ENCODE data around the gene SPTLC3. TPM values are rescaled to one million over a fixed set of nuclear protein-coding genes. Genes with fewer than 3 reads are reported as not detected.

Gene SPTLC3
- polyA plus RNA-seq, 1 of the 3 experiments (the other 2 are of a cell fraction) = 0.02 TPM

DNA sequence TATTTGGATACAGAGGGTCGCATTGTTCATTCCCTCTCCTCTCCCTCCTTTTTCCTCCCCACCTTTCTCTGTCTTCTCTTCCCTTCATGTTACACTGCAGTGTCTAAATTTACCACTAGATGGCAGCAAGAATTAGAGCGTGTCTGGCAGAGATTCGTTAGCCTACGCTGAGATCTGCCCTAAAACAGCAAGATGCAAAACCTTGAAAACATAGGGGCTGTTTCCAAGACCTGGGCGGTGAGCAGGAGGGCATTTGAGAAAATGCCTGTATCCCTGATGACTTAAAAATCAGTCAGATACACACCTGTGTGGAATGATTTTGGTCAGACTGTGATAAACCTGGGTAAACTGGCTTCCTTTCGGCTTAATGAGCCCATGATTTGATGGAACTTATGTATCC lies 110.8 kb downstream of the SPTLC3 start:
- POLR2A ChIA-PET = no interaction called here
- Histone ChIP-seq H3K9me2 (no peaks in the 10 kb centered on the region), H3K9me3 (no peaks in the 10 kb centered on the region), H3K36me3 (replicated peaks in 1 of 2; ENCODE audit: control insufficient read depth in 1 of 2, insufficient read depth in 2 of 2, low read length in 1 of 2) (no peaks in the 10 kb centered on the region), H3K27ac (ENCODE audit: low read depth in 2 of 2, low read length in 1 of 2) (no peak overlapping the region), H3K27me3 (ENCODE audit: insufficient read depth) (no peaks in the 10 kb centered on the region), H3F3A (replicated peaks; ENCODE audit: insufficient read depth) (no peaks in the 10 kb centered on the region), H3K79me2 (ENCODE audit: insufficient read depth) (no peaks in the 10 kb centered on the region), H3K4me3 (ENCODE audit: low read depth in 2 of 2, low read length in 1 of 2) (peak overlapping the region in 1 of 2 experiments; percentile 13; a peak in 1 of 4 replicates), H2AFZ (ENCODE audit: low read depth) (no peak overlapping the region), H3K9ac (no peak overlapping the region), H4K20me1 (ENCODE audit: insufficient read depth) (no peaks in the 10 kb centered on the region), H3K4me1 (ENCODE audit: control insufficient read depth in 1 of 2, insufficient read depth in 2 of 2, low read depth in 1 of 2, low read length in 1 of 2) (no peaks in the 10 kb centered on the region), H3K4me2 (no peak overlapping the region)
- TF ChIP-seq, protein P1, sequence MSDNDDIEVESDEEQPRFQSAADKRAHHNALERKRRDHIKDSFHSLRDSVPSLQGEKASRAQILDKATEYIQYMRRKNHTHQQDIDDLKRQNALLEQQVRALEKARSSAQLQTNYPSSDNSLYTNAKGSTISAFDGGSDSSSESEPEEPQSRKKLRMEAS (IDR thresholded peaks at IDR 0.05; ENCODE audit: low read depth) = no peak
- TF ChIP-seq CHD2 (IDR thresholded peaks at IDR 0.05; ENCODE audit: low read length, partially characterized antibody) = peak; percentile 29
- TF ChIP-seq RAD21 (IDR thresholded peaks at IDR 0.05; ENCODE audit: low read length) = peak; percentile 90
- TF ChIP-seq SMC3 (IDR thresholded peaks at IDR 0.05; ENCODE audit: low read depth, low read length) = peak; percentile 80
- TF ChIP-seq, protein P2, sequence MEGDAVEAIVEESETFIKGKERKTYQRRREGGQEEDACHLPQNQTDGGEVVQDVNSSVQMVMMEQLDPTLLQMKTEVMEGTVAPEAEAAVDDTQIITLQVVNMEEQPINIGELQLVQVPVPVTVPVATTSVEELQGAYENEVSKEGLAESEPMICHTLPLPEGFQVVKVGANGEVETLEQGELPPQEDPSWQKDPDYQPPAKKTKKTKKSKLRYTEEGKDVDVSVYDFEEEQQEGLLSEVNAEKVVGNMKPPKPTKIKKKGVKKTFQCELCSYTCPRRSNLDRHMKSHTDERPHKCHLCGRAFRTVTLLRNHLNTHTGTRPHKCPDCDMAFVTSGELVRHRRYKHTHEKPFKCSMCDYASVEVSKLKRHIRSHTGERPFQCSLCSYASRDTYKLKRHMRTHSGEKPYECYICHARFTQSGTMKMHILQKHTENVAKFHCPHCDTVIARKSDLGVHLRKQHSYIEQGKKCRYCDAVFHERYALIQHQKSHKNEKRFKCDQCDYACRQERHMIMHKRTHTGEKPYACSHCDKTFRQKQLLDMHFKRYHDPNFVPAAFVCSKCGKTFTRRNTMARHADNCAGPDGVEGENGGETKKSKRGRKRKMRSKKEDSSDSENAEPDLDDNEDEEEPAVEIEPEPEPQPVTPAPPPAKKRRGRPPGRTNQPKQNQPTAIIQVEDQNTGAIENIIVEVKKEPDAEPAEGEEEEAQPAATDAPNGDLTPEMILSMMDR (IDR thresholded peaks at IDR 0.05) = peak; percentile 88
- peak; percentile 51 for DNase-seq
- CTCF ChIA-PET = interaction anchor here (0.6 to 5.2 kb wide), 27 partner anchors 10 to 1566 kb away, joined by 3 to 31 read pairs (median 4); no protein-coding TSS in a partner anchor
- 23% methylated on average over 6 of the region's 6 CpGs for WGBS (ENCODE audit: low lambda C conversion rate)

DNA sequence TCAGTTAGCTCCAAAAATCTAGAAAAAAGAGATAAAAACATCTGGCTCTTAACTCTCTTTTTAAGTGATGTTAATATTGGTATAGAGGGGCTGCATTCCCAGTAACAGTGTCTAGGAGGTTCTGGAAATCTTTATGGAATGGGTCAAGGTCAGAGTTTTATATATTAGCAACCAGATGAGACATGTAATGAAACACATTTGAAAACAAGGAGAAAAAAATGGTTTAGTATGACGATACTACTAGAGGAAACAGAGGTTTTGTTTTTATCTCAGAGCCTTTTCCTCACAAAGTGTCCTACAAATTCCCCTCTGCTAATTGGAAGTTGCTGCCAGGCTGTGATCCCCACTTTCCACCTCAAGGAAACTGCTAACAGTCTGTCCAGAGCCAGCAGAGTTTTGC lies 111.7 kb downstream of the SPTLC3 start:
- H2AFZ ChIP-seq (ENCODE audit: low read depth) = peak overlapping the region; percentile 13; the same call in 1 of the 2 replicates
- no peak overlapping the region for H3K4me2 ChIP-seq
- H3K79me2 ChIP-seq (ENCODE audit: insufficient read depth) = no peaks in the 10 kb centered on the region
- CTCF ChIA-PET = interaction anchor here (0.7 to 5.2 kb wide), 16 partner anchors 10 to 1567 kb away, joined by 3 to 31 read pairs (median 5); no protein-coding TSS in a partner anchor
- H3K4me1 ChIP-seq (ENCODE audit: control insufficient read depth in 1 of 2, insufficient read depth in 2 of 2, low read depth in 1 of 2, low read length in 1 of 2) = no peaks in the 10 kb centered on the region
- DNase-seq = no peak
- H3K27ac ChIP-seq (ENCODE audit: low read depth in 2 of 2, low read length in 1 of 2) = no peak overlapping the region
- no peaks in the 10 kb centered on the region for H3F3A ChIP-seq (replicated peaks; ENCODE audit: insufficient read depth)
- no peaks in the 10 kb centered on the region for H4K20me1 ChIP-seq (ENCODE audit: insufficient read depth)
- TF ChIP-seq NRF1 (IDR thresholded peaks at IDR 0.05; ENCODE audit: low read depth, low read length) (no peak), EZH2phosphoT487 (IDR thresholded peaks at IDR 0.05; ENCODE audit: borderline replicate concordance, low read depth) (no peak), CHD2 (IDR thresholded peaks at IDR 0.05; ENCODE audit: low read length, partially characterized antibody) (no peak), GABPA (IDR thresholded peaks at IDR 0.05; ENCODE audit: low read depth) (no peak), FOXJ3 (CRISPR knock-in tag; IDR thresholded peaks at IDR 0.05) (no peak), YY1 (IDR thresholded peaks at IDR 0.05; ENCODE audit: low read depth) (no peak), TCF12 (IDR thresholded peaks at IDR 0.05) (no peak), TAF1 (IDR thresholded peaks at IDR 0.05; ENCODE audit: borderline replicate concordance, low read depth, low read length) (no peak), RFX5 (IDR thresholded peaks at IDR 0.05; ENCODE audit: low read length) (no peak), RCOR1 (IDR thresholded peaks at IDR 0.05; ENCODE audit: low read length) (no peak), RAD21 (IDR thresholded peaks at IDR 0.05; ENCODE audit: low read length) (no peak)
- TF ChIP-seq, protein P2 (IDR thresholded peaks at IDR 0.05) = no peak
- TF ChIP-seq, protein P3, sequence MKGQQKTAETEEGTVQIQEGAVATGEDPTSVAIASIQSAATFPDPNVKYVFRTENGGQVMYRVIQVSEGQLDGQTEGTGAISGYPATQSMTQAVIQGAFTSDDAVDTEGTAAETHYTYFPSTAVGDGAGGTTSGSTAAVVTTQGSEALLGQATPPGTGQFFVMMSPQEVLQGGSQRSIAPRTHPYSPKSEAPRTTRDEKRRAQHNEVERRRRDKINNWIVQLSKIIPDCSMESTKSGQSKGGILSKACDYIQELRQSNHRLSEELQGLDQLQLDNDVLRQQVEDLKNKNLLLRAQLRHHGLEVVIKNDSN (IDR thresholded peaks at IDR 0.05; ENCODE audit: borderline replicate concordance, low read depth) = no peak
- TF ChIP-seq, protein P4, sequence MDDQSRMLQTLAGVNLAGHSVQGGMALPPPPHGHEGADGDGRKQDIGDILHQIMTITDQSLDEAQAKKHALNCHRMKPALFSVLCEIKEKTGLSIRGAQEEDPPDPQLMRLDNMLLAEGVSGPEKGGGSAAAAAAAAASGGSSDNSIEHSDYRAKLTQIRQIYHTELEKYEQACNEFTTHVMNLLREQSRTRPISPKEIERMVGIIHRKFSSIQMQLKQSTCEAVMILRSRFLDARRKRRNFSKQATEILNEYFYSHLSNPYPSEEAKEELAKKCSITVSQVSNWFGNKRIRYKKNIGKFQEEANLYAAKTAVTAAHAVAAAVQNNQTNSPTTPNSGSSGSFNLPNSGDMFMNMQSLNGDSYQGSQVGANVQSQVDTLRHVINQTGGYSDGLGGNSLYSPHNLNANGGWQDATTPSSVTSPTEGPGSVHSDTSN (IDR thresholded peaks at IDR 0.05) = no peak
- TF ChIP-seq, protein P5, sequence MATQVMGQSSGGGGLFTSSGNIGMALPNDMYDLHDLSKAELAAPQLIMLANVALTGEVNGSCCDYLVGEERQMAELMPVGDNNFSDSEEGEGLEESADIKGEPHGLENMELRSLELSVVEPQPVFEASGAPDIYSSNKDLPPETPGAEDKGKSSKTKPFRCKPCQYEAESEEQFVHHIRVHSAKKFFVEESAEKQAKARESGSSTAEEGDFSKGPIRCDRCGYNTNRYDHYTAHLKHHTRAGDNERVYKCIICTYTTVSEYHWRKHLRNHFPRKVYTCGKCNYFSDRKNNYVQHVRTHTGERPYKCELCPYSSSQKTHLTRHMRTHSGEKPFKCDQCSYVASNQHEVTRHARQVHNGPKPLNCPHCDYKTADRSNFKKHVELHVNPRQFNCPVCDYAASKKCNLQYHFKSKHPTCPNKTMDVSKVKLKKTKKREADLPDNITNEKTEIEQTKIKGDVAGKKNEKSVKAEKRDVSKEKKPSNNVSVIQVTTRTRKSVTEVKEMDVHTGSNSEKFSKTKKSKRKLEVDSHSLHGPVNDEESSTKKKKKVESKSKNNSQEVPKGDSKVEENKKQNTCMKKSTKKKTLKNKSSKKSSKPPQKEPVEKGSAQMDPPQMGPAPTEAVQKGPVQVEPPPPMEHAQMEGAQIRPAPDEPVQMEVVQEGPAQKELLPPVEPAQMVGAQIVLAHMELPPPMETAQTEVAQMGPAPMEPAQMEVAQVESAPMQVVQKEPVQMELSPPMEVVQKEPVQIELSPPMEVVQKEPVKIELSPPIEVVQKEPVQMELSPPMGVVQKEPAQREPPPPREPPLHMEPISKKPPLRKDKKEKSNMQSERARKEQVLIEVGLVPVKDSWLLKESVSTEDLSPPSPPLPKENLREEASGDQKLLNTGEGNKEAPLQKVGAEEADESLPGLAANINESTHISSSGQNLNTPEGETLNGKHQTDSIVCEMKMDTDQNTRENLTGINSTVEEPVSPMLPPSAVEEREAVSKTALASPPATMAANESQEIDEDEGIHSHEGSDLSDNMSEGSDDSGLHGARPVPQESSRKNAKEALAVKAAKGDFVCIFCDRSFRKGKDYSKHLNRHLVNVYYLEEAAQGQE (IDR thresholded peaks at IDR 0.05; ENCODE audit: low read depth, low read length) = no peak
- H3K27me3 ChIP-seq (ENCODE audit: insufficient read depth) = no peaks in the 10 kb centered on the region
- no peak overlapping the region for H3K4me3 ChIP-seq (ENCODE audit: low read depth in 2 of 2, low read length in 1 of 2)
- no peaks in the 10 kb centered on the region for H3K9me2 ChIP-seq
- WGBS (ENCODE audit: low lambda C conversion rate) = 32% methylated on average over 1 of the region's 1 CpG
- H3K9ac ChIP-seq = no peak overlapping the region
- H3K9me3 ChIP-seq = no peaks in the 10 kb centered on the region
- no peaks in the 10 kb centered on the region for H3K36me3 ChIP-seq (replicated peaks in 1 of 2; ENCODE audit: control insufficient read depth in 1 of 2, insufficient read depth in 2 of 2, low read length in 1 of 2)
- POLR2A ChIA-PET = no interaction called here

Measured in SK-N-SH (cell line).